Endothelial cell of umbilical vein (primary cell): ENCODE results near the gene CDYL. TPM values are rescaled to one million over a fixed set of nuclear protein-coding genes. Genes with fewer than 3 reads are reported as not detected.

ENCODE experiments used
- BruUV-seq: library from RNA; stranded (reverse); fragments of 400-500 nt; replicated peaks from 2 replicates; lab custom pipeline; 2021; lab: Mats Ljungman, UMichigan
- CTCF ChIA-PET: fragments of 300-600, 350-600 bp; sonication (Branson Sonifier 250); formaldehyde crosslinking; loops from one replicate; lab custom pipeline; 2021; ENCODE audit warnings: antibody characterized with exemption, inconsistent platforms; lab: Charles Lee
- POLR2A ChIA-PET: fragments of 300-600, 350-600 bp; sonication (Branson Sonifier 250); formaldehyde crosslinking; loops from one replicate; lab custom pipeline; 2021; ENCODE audit warnings: antibody characterized with exemption, inconsistent platforms; lab: Charles Lee
- DNase-seq: peaks from one replicate; pipeline ENCODE4 v3.0.0-alpha.2; 2011; ENCODE audit warnings: low read depth, low spot score
- FAIRE-seq: peaks from 2 replicates; lab custom pipeline; 2011; peaks lifted over from hg19 to GRCh38; lab: Jason Lieb, UNC
- H2AFZ ChIP-seq: 2 replicates; pipeline ENCODE4 v1.6.0; 2012; ENCODE audit warnings: low read depth, low read length, control low read depth, inconsistent platforms
- H3K27ac ChIP-seq: 2 replicates; pipeline ENCODE4 v1.5.1; 2011; ENCODE audit warnings: low read depth, mild to moderate bottlenecking, control low read depth, low read length, moderate library complexity; ENCODE audit not compliant: insufficient read depth
- H3K27me3 ChIP-seq, 2 experiments: 2 replicates each; pipeline versions ENCODE4 v1.6.0 to v1.6.1; 2011; ENCODE audit warnings: low read length in 2 of 2, mixed read lengths in 1 of 2; ENCODE audit not compliant: control insufficient read depth in 2 of 2, insufficient read depth in 2 of 2
- H3K36me3 ChIP-seq, 2 experiments: 2 replicates in 1 of 2; 3 replicates in 1 of 2; pipeline ENCODE4 v1.5.1; 2011; ENCODE audit warnings: low read length in 2 of 2, mild to moderate bottlenecking in 1 of 2, moderate library complexity in 1 of 2; ENCODE audit not compliant: control insufficient read depth in 2 of 2, insufficient read depth in 2 of 2; ENCODE audit errors: extremely low read depth in 1 of 2
- H3K4me1 ChIP-seq: 3 replicates; pipeline ENCODE4 v1.5.1; 2011; ENCODE audit warnings: mild to moderate bottlenecking, low read length; ENCODE audit not compliant: control insufficient read depth, insufficient read depth; ENCODE audit errors: extremely low read depth
- H3K4me2 ChIP-seq: 2 replicates; pipeline ENCODE4 v1.6.1; 2011; ENCODE audit warnings: low read length, control low read depth, mixed read lengths; ENCODE audit not compliant: insufficient read depth
- H3K4me3 ChIP-seq, 3 experiments: fragments of 200-600 bp in 1 of 3; sonication (generic), shearing (Covaris generic) in 1 of 3; replicated peaks in 1 of 3; 2 replicates each; pipeline ENCODE4 v1.5.1; 2011 to 2016; ENCODE audit warnings: control low read depth in 3 of 3, low read length in 3 of 3, mild to moderate bottlenecking in 2 of 3, inconsistent platforms in 1 of 3, low read depth in 1 of 3, moderate library complexity in 1 of 3; ENCODE audit not compliant: insufficient read depth in 1 of 3
- H3K79me2 ChIP-seq: 2 replicates; pipeline ENCODE4 v1.6.0; 2012; ENCODE audit warnings: low read length, inconsistent platforms; ENCODE audit not compliant: control insufficient read depth, insufficient read depth
- H3K9ac ChIP-seq: replicated peaks from 2 replicates; pipeline ENCODE3; 2011; ENCODE audit warnings: low read length, control low read depth; ENCODE audit not compliant: insufficient read depth; ENCODE audit errors: extremely low read depth
- H3K9me1 ChIP-seq: replicated peaks from 3 replicates; pipeline ENCODE4 v1.6.0; 2011; ENCODE audit warnings: mild to moderate bottlenecking, low read length; ENCODE audit not compliant: control insufficient read depth, insufficient read depth; ENCODE audit errors: extremely low read depth
- H3K9me3 ChIP-seq: replicated peaks from 2 replicates; pipeline ENCODE4 v1.5.1; 2012; ENCODE audit warnings: low read length, inconsistent platforms; ENCODE audit not compliant: control insufficient read depth, insufficient read depth
- H4K20me1 ChIP-seq: replicated peaks from 2 replicates; pipeline ENCODE3; 2011; ENCODE audit warnings: mild to moderate bottlenecking, low read length; ENCODE audit not compliant: control insufficient read depth, insufficient read depth; ENCODE audit errors: extremely low read depth
- EZH2 ChIP-seq: IDR thresholded peaks from 2 replicates; pipeline ENCODE4 v1.6.1; 2012; ENCODE audit warnings: borderline replicate concordance, low read depth, mild to moderate bottlenecking, moderate library complexity, low read length, inconsistent platforms; ENCODE audit not compliant: severe bottlenecking
- FOS ChIP-seq: IDR thresholded peaks from 2 replicates; pipeline ENCODE4 v1.6.1; 2011; ENCODE audit warnings: mild to moderate bottlenecking, low read length, moderate library complexity, borderline replicate concordance; ENCODE audit not compliant: insufficient read depth
- GATA2 ChIP-seq: IDR thresholded peaks from 2 replicates; pipeline ENCODE4 v1.7.0; 2011; ENCODE audit warnings: low read depth, mild to moderate bottlenecking, moderate library complexity, mixed read lengths, low read length; ENCODE audit not compliant: insufficient read length, insufficient read depth
- JUN ChIP-seq: IDR thresholded peaks from 2 replicates; pipeline ENCODE4 v1.6.1; 2011; ENCODE audit warnings: borderline replicate concordance, low read depth; ENCODE audit not compliant: insufficient read length, insufficient read depth
- MYC ChIP-seq: IDR thresholded peaks from one replicate; pipeline ENCODE4 v1.6.1; 2011; ENCODE audit warnings: mild to moderate bottlenecking, low read depth, low read length
- POLR2A ChIP-seq: IDR thresholded peaks from 2 replicates; pipeline ENCODE4 v1.6.1; 2012; ENCODE audit warnings: low read depth, mild to moderate bottlenecking, control low read depth, low read length
- POLR2AphosphoS5 ChIP-seq: IDR thresholded peaks from 2 replicates; pipeline ENCODE4 v1.6.1; 2012; ENCODE audit warnings: low read depth, mild to moderate bottlenecking, control low read depth, low read length, moderate library complexity; ENCODE audit not compliant: insufficient read depth
- dilution Hi-C: fragments of 300-500 bp; cut with MboI; formaldehyde crosslinking; loops from one replicate; pipeline ENCODE4 v1.15.0; 2019; ENCODE audit warnings: low sequenced_read_pairs; ENCODE audit not compliant: extremely low pct_ligation_motif_present
- intact Hi-C: fragments of 100-400 bp; cut with micrococcal nuclease; formaldehyde crosslinking; loops from one replicate; pipeline ENCODE4 v1.10.0; 2022
- polyA plus RNA-seq, 4 experiments: library from polyadenylated mRNA; depleted of rRNA in 3 of 4; stranded (reverse) in 3 of 4; unstranded in 1 of 4; fragments of >200 nt; gene quantifications; 2 replicates each; pipeline versions ENCODE4 v1.2.1 to v1.2.3, GENCODE V29; 2011 to 2012; ENCODE audit warnings: missing spikeins in 1 of 4
- total RNA-seq: library from RNA; stranded (reverse); gene quantifications from 2 replicates; pipeline ENCODE4 v1.2.3, GENCODE V29; 2021
- TF ChIP-seq, protein P1 (sequence below): IDR thresholded peaks from 2 replicates; pipeline ENCODE4 v1.6.1; 2011; ENCODE audit not compliant: insufficient read depth, insufficient read length
- TF ChIP-seq, protein P2 (sequence below), 2 donors: IDR thresholded peaks; 1 replicate in 1 of 2; 2 replicates in 1 of 2; pipeline ENCODE4 v1.5.1; 2011; ENCODE audit warnings: low read length in 2 of 2, mild to moderate bottlenecking in 2 of 2, moderate library complexity in 2 of 2, control low read depth in 1 of 2, inconsistent platforms in 1 of 2, low read depth in 1 of 2; ENCODE audit not compliant: insufficient read depth in 1 of 2; ENCODE audit errors: extremely low read depth in 1 of 2

Gene CDYL
- total and polyA plus RNA-seq, 2 donors (not counting 3 experiments of a cell fraction or from before 2014, with no cell fraction given) = 10.2 to 35.6 TPM

DNA sequence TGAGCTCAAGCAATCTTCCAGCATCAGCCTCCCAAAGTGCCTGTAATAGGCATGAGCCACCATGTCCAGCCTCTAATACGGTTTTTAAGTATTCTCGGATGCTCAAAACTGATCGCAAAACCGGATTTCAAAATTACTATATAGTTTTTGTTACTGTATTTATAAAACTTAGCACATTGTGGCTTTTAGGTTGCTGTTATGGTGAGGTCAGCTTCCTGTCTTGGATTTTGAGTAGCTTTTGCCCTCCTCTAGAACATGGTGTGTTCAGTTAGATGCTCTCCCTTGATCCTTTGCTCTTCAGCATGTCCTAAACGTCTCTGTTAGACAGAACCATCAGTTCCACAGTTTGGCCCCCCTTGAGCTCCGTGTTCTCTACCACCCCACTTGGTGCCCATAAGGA lies 131.4 kb downstream of the CDYL start:
- Histone ChIP-seq H3K4me2 (no peak overlapping the region), H3K4me3 (no peak overlapping the region), H3K4me1 (no peaks in the 10 kb centered on the region), H3K9me3 (no peaks in the 10 kb centered on the region), H3K9ac (no peak overlapping the region), H3K27ac (no peak overlapping the region), H3K9me1 (no peaks in the 10 kb centered on the region), H3K27me3 (no peaks in the 10 kb centered on the region), H3K36me3 (no peaks in the 10 kb centered on the region), H2AFZ (no peak overlapping the region), H4K20me1 (no peaks in the 10 kb centered on the region), H3K79me2 (peaks cover 2% of the 10 kb centered on the region)
- ChIA-PET CTCF (interaction anchor here (1.4 kb wide), 1 partner anchor 11 kb away, joined by 3 read pairs; no protein-coding TSS in a partner anchor), POLR2A (no interaction called here)
- FAIRE-seq = no peak
- TF ChIP-seq, protein P1, sequence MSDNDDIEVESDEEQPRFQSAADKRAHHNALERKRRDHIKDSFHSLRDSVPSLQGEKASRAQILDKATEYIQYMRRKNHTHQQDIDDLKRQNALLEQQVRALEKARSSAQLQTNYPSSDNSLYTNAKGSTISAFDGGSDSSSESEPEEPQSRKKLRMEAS = no peak
- TF ChIP-seq JUN (no peak), MYC (no peak)
- dilution Hi-C loops = no loop called here
- BruUV-seq = no TSS peak
- DNase-seq = no peak
- intact Hi-C loops = no loop called here

GRCh38 chr6:4908062-4908461 lies 131.9 kb downstream of the CDYL start:
- H3K79me2 ChIP-seq = peaks cover 2% of the 10 kb centered on the region
- POLR2A ChIA-PET = no interaction called here

More at GRCh38 chr6:4908062-4908461, 131.9 kb downstream of the CDYL start:
- H3K27me3 ChIP-seq = no peaks in the 10 kb centered on the region
- no peaks in the 10 kb centered on the region for H4K20me1 ChIP-seq
- FAIRE-seq (no peak), DNase-seq (no peak)
- H3K27ac ChIP-seq = no peak overlapping the region
- H3K4me3 ChIP-seq = no peak overlapping the region
- no peak overlapping the region for H3K4me2 ChIP-seq
- H3K36me3 ChIP-seq = no peaks in the 10 kb centered on the region
- dilution Hi-C loops (no loop called here), intact Hi-C loops (no loop called here)
- H2AFZ ChIP-seq = no peak overlapping the region
- no TSS peak for BruUV-seq
- H3K4me1 ChIP-seq = no peaks in the 10 kb centered on the region
- H3K9me1 ChIP-seq = no peaks in the 10 kb centered on the region
- TF ChIP-seq, protein P2, sequence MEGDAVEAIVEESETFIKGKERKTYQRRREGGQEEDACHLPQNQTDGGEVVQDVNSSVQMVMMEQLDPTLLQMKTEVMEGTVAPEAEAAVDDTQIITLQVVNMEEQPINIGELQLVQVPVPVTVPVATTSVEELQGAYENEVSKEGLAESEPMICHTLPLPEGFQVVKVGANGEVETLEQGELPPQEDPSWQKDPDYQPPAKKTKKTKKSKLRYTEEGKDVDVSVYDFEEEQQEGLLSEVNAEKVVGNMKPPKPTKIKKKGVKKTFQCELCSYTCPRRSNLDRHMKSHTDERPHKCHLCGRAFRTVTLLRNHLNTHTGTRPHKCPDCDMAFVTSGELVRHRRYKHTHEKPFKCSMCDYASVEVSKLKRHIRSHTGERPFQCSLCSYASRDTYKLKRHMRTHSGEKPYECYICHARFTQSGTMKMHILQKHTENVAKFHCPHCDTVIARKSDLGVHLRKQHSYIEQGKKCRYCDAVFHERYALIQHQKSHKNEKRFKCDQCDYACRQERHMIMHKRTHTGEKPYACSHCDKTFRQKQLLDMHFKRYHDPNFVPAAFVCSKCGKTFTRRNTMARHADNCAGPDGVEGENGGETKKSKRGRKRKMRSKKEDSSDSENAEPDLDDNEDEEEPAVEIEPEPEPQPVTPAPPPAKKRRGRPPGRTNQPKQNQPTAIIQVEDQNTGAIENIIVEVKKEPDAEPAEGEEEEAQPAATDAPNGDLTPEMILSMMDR (IDR thresholded peaks at IDR 0.05; ENCODE audit: extremely low read depth in 1 of 2, insufficient read depth in 1 of 2, low read depth in 1 of 2, low read length in 2 of 2) = no peak
- TF ChIP-seq GATA2 (no peak), POLR2AphosphoS5 (no peak), MYC (no peak), FOS (no peak), JUN (no peak), POLR2A (no peak), EZH2 (no peak)
- TF ChIP-seq, protein P1 = no peak
- H3K9ac ChIP-seq = no peak overlapping the region
- CTCF ChIA-PET = interaction anchor here (1.4 kb wide), 1 partner anchor 12 kb away, joined by 3 read pairs; no protein-coding TSS in a partner anchor
- no peaks in the 10 kb centered on the region for H3K9me3 ChIP-seq
